ENCODE data around the gene BBLN. TPM values are rescaled to one million over a fixed set of nuclear protein-coding genes. Genes with fewer than 3 reads are reported as not detected.
A peak's percentile ranks its signal among the peaks of the same experiment; 100 is the strongest.

The BBLN gene
- total RNA-seq, 1 donor from 2014 or later = 16.9 TPM

- DNase-seq (ENCODE audit: low spot score) = no peak
These were observed 15.6 kb upstream of the BBLN start for GRCh38 chr9:128144239-128145181.

- DNase-seq (ENCODE audit: low spot score) = peak; percentile 76
These were observed 14.5 kb upstream of the BBLN start for GRCh38 chr9:128145536-128145935.

- DNase-seq (ENCODE audit: low spot score) = no peak
These were observed 14.1 kb upstream of the BBLN start for GRCh38 chr9:128145951-128146351.

- no peak for DNase-seq (ENCODE audit: low spot score)
These were observed 13.4 kb upstream of the BBLN start for GRCh38 chr9:128146591-128147120.

GRCh38 chr9:128148509-128149000 is 11.5 kb upstream of the BBLN start:
- no peak for DNase-seq (ENCODE audit: low spot score)

- DNase-seq (ENCODE audit: low spot score) = peak; percentile 26
These were observed 10.9 kb upstream of the BBLN start, which contains the start of gene LCN2 for GRCh38 chr9:128149001-128149701. Gene LCN2 (plus strand): TSS chr9:128149453. CDS start chr9:128149526, 73 bp downstream.

GRCh38 chr9:128149951-128150593 is 10.0 kb upstream of the BBLN start:
- no peak for DNase-seq (ENCODE audit: low spot score)

- DNase-seq (ENCODE audit: low spot score) = peak; percentile 36
These were observed 9.3 kb upstream of the BBLN start for GRCh38 chr9:128150594-128151308.

GRCh38 chr9:128151309-128152132 is 8.5 kb upstream of the BBLN start:
- DNase-seq (ENCODE audit: low spot score) = no peak

GRCh38 chr9:128152133-128153059 is 7.7 kb upstream of the BBLN start:
- no peak for DNase-seq (ENCODE audit: low spot score)

- DNase-seq (ENCODE audit: low spot score) = no peak
These were observed 6.8 kb upstream of the BBLN start for GRCh38 chr9:128153060-128153946.

GRCh38 chr9:128153947-128154695 is 5.9 kb upstream of the BBLN start:
- no peak for DNase-seq (ENCODE audit: low spot score)

GRCh38 chr9:128155736-128156500 is 4.1 kb upstream of the BBLN start:
- DNase-seq (ENCODE audit: low spot score) = no peak

GRCh38 chr9:128159522-128159783 is 612 bp upstream of the BBLN start:
- no peak for DNase-seq (ENCODE audit: low spot score)

GRCh38 chr9:128160603-128160987 is 530 bp downstream of the BBLN start:
- peak; percentile 23 for DNase-seq (ENCODE audit: low spot score)

- DNase-seq (ENCODE audit: low spot score) = no peak
These were observed 1.3 kb downstream of the BBLN start for GRCh38 chr9:128161215-128161902.
